HG02840 (cell line): Measurements from ENCODE around the gene STX8.

Experiments used
- ATAC-seq: cut with Tn5 transposase; IDR thresholded peaks from one replicate; pipeline ENCODE4 v1.9.1; 2021; ENCODE audit warnings: mild to moderate bottlenecking, moderate library complexity, moderate number of reproducible peaks; ENCODE audit not compliant: unreplicated experiment, low FRiP score

The STX8 gene

GRCh38 chr17:9512323-9513168 is 63.1 kb downstream of the STX8 start:
- no peak for ATAC-seq

DNA sequence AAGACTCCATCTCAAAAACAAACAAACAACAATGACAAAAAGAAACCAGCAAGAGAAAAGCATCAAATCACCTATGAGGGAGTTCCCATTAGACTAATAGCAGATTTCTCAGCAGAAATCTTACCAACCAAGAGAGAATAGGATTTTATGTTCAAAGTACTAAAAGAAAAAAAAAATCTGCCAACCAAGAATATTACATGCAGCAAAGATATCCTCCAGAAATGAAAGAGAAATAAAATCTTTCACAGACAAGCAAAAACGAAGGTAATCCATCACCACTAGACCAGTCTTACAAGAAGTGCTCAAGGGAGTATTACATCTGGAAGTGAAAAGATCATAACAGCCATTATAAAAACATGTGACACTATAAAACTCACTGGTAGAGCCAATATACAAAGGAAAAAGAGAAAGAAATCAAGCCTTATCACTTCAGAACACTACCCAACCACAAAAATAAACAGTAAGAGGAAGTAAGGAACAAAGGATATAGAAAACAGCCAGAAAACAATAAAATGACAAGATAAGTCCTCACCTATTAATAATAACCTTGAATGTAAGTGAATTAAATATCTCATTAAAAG is 66.3 kb downstream of the STX8 start:
- ATAC-seq: no peak

- ATAC-seq: no peak
Measured at GRCh38 chr17:9499041-9499440, 76.6 kb downstream of the STX8 start.

- ATAC-seq: no peak
Measured at GRCh38 chr17:9498490-9498889, 77.1 kb downstream of the STX8 start.

- ATAC-seq: no peak
Measured at GRCh38 chr17:9488556-9488955, 87.1 kb downstream of the STX8 start.

- ATAC-seq: no peak
Measured at GRCh38 chr17:9487406-9487805, 88.2 kb downstream of the STX8 start.

- ATAC-seq: no peak
Measured at GRCh38 chr17:9484789-9485188, 90.8 kb downstream of the STX8 start.

DNA sequence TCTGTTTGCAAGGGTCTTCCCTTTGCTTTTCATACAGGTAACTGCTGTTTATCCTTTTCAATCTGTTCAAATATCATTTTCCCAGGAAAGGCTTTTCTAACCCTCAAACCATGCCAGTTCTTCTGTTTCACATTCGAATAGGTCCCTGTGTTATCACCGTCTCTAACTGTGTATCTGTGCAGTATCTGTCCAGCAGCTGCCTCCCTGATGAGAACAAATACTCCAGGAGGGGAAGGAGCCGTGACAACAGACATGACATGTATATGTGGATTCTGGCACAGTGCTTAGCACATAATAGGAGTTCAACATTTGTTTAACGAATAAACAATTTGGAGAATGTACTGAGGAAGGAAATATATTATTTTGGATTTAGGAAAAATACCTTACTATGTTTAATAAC is 95.7 kb downstream of the STX8 start:
- no peak for ATAC-seq

GRCh38 chr17:9478889-9479288 is 96.7 kb downstream of the STX8 start:
- ATAC-seq: no peak

GRCh38 chr17:9475101-9475658 is 100.4 kb downstream of the STX8 start:
- no peak for ATAC-seq

DNA sequence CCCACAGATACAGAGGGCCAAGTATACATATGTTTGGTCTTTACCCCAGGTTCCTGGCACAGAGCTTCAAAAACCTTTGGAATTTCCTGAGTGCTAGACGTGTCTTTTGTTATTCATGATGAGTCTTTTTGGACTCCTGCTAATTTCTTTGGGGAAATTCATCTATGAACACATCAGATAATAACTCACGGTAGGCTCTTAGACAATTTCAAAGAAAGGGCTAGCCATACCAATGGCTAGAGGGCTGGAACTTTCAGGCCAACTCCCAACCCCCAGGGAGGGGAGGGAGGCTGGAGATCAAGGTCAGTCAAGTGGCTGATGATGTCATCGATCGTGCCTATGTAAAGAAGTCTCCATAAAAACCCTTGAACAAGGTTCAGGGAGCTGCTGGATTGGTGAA is 101.9 kb downstream of the STX8 start:
- ATAC-seq: no peak

GRCh38 chr17:9472541-9472940 is 103.1 kb downstream of the STX8 start:
- ATAC-seq: no peak

- ATAC-seq: no peak
Measured at GRCh38 chr17:9472094-9472493, 103.5 kb downstream of the STX8 start.

DNA sequence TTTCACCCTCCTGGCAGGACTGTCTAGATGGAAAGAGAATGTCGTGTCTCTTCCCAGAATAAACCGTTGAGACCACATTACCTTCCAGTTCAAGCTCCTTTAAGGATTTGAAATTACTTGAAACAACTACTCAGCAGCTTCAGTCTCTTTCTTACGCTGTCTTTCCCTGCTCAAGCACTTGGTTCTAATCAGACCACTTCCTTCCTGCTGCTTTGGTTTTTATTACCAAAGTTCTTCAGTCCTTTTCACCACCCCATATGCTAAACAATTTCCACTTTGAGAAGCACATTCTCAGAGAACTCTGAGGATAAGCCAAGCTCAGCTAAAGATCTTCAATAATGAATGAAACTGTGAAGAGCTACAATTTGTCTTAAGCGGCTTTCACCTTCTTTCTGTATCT is 105.4 kb downstream of the STX8 start:
- no peak for ATAC-seq

DNA sequence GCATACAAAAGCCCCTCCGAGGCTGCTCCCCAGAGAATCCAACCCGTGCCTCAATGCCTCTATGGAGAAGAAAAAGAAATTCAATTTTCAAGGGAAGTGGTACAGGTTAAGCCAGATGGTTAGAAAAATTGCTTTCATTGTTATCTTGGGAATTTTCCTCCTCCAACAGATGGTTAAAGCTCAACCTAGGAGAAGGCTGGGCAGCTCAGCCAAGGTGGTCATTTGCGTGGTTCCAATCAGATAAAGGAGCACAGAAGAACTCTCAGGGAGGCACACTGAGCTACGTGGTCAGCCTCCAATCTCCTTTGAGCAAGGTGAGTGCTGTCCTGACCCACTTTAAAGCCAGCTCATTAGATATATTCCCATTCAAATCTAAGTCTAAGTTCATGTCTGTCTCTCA is 106.7 kb downstream of the STX8 start:
- no peak for ATAC-seq

- ATAC-seq: no peak
Measured at GRCh38 chr17:9468532-9468931, 107.1 kb downstream of the STX8 start.

- ATAC-seq: no peak
Measured at GRCh38 chr17:9467518-9467917, 108.1 kb downstream of the STX8 start.

GRCh38 chr17:9465210-9465921 is 110.3 kb downstream of the STX8 start:
- ATAC-seq: no peak

- no peak for ATAC-seq
Measured at GRCh38 chr17:9457005-9457404, 118.6 kb downstream of the STX8 start.

- no peak for ATAC-seq
Measured at GRCh38 chr17:9456330-9456729, 119.3 kb downstream of the STX8 start.

- ATAC-seq: no peak
Measured at GRCh38 chr17:9451934-9452333, 123.7 kb downstream of the STX8 start.
